ENCODE results near the gene FN3K. TPM values are rescaled to one million over a fixed set of nuclear protein-coding genes. Genes with fewer than 3 reads are reported as not detected.

Gene FN3K
- total RNA-seq, 1 donor from 2014 or later: 4.0 TPM

- intact Hi-C loops (cut with micrococcal nuclease): loop anchor here (10.0 kb wide), 1 partner anchor 76 kb away; no protein-coding TSS in a partner anchor
- Mint-ChIP-seq H3K27me3 (ENCODE audit: low read depth) (no peaks in the 10 kb centered on the region), H3K4me3 (ENCODE audit: low read depth) (no peak overlapping the region), H3K27ac (no peak overlapping the region), H3K9me3 (no peaks in the 10 kb centered on the region), H3K4me1 (ENCODE audit: low read depth) (no peaks in the 10 kb centered on the region), H3K36me3 (ENCODE audit: low read depth) (peaks cover 7% of the 10 kb centered on the region)
- no peak for DNase-seq (ENCODE audit: low spot score)
Observed at GRCh38 chr17:82788206-82789001, 53.0 kb downstream of the FN3K start.

GRCh38 chr17:82789051-82789592 lies 53.7 kb downstream of the FN3K start:
- no peak overlapping the region for H3K27ac Mint-ChIP-seq
- intact Hi-C loops (cut with micrococcal nuclease): loop anchor here (10.0 kb wide), 1 partner anchor 76 kb away; no protein-coding TSS in a partner anchor

GRCh38 chr17:82789806-82790205 lies 54.4 kb downstream of the FN3K start:
- H3K27ac Mint-ChIP-seq: no peak overlapping the region
- no peaks in the 10 kb centered on the region for H3K4me1 Mint-ChIP-seq (ENCODE audit: low read depth)
- H3K4me3 Mint-ChIP-seq (ENCODE audit: low read depth): no peak overlapping the region
- H3K27me3 Mint-ChIP-seq (ENCODE audit: low read depth): no peaks in the 10 kb centered on the region
- H3K36me3 Mint-ChIP-seq (ENCODE audit: low read depth): peaks cover 5% of the 10 kb centered on the region
- DNase-seq (ENCODE audit: low spot score): no peak
- intact Hi-C loops (cut with micrococcal nuclease): loop anchor here (10.0 kb wide), 1 partner anchor 75 kb away; no protein-coding TSS in a partner anchor
- H3K9me3 Mint-ChIP-seq: no peaks in the 10 kb centered on the region

More at GRCh38 chr17:82789051-82789592, 53.7 kb downstream of the FN3K start:
- Mint-ChIP-seq H3K4me3 (ENCODE audit: low read depth) (no peak overlapping the region), H3K4me1 (ENCODE audit: low read depth) (no peaks in the 10 kb centered on the region), H3K27me3 (ENCODE audit: low read depth) (no peaks in the 10 kb centered on the region), H3K9me3 (no peaks in the 10 kb centered on the region), H3K36me3 (ENCODE audit: low read depth) (peaks cover 5% of the 10 kb centered on the region)
- DNase-seq (ENCODE audit: low spot score): no peak

- Mint-ChIP-seq H3K36me3 (ENCODE audit: low read depth) (peaks cover 5% of the 10 kb centered on the region), H3K27me3 (ENCODE audit: low read depth) (no peaks in the 10 kb centered on the region), H3K9me3 (no peaks in the 10 kb centered on the region), H3K27ac (no peak overlapping the region), H3K4me3 (ENCODE audit: low read depth) (no peak overlapping the region), H3K4me1 (ENCODE audit: low read depth) (no peaks in the 10 kb centered on the region)
- DNase-seq (ENCODE audit: low spot score): no peak
- intact Hi-C loops (cut with micrococcal nuclease): no loop called here
Observed at GRCh38 chr17:82790391-82790790, 55.0 kb downstream of the FN3K start.

DNA sequence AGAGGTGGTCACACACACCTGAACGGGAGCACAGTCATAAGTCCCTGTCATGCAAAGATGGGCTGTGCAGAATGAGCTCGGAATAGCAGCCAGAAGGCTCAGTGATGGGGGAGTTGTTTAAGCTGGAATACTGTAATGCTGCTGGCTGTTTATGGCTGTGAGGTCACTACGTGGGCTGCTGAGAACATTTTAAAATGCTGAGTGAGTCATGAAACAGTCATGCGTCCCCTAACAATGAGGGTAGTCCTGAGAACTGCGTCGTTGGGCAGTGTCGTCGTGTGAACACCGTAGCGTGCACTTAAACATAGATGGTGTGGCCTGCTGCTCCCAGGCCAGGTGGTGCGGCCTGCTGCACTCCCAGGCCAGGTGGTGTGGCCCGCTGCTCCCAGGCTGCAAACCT lies 56.1 kb downstream of the FN3K start:
- Mint-ChIP-seq H3K36me3 (ENCODE audit: low read depth) (peaks cover 5% of the 10 kb centered on the region), H3K27ac (no peak overlapping the region), H3K9me3 (no peaks in the 10 kb centered on the region), H3K4me3 (ENCODE audit: low read depth) (no peak overlapping the region), H3K4me1 (ENCODE audit: low read depth) (no peaks in the 10 kb centered on the region), H3K27me3 (ENCODE audit: low read depth) (no peaks in the 10 kb centered on the region)
- intact Hi-C loops (cut with micrococcal nuclease): no loop called here
- DNase-seq (ENCODE audit: low spot score): no peak

DNA sequence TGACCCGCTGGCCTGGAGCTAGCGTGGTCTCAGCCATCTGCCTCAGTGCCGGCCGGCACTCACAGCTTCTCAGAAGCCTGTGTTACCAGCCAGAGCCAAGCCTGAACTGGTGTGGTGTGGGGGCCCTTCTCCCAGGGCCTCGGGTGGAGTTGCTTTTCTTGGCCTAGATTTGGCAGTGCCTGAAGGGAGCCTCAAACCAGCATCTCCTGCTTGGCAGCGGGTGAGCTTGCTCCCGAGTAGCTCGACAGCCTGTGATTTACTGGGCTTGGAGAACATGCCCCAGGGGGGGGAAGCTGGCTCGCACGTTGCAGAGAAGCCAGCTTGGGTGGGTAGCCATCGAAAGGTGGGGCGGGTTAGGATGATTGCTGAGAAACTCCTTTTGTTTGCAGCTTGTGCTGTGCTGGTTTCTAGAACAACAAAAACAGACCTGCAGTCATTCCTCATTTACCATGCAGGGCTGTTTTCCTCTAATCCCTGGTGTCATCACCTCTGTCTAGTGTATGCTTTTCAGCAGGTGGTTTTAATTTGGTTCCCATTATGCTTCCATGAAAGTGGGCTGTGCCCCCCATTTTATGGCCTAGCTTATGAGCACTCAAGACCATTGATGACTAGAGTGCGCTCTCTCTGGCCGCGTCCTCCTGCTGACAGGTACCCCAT lies 58.7 kb downstream of the FN3K start:
- intact Hi-C loops (cut with micrococcal nuclease): no loop called here
- Mint-ChIP-seq H3K27ac (no peak overlapping the region), H3K4me1 (ENCODE audit: low read depth) (no peaks in the 10 kb centered on the region), H3K27me3 (ENCODE audit: low read depth) (no peaks in the 10 kb centered on the region), H3K9me3 (no peaks in the 10 kb centered on the region), H3K4me3 (ENCODE audit: low read depth) (no peak overlapping the region), H3K36me3 (ENCODE audit: low read depth) (peaks cover 15% of the 10 kb centered on the region)
- DNase-seq (ENCODE audit: low spot score): no peak

DNA sequence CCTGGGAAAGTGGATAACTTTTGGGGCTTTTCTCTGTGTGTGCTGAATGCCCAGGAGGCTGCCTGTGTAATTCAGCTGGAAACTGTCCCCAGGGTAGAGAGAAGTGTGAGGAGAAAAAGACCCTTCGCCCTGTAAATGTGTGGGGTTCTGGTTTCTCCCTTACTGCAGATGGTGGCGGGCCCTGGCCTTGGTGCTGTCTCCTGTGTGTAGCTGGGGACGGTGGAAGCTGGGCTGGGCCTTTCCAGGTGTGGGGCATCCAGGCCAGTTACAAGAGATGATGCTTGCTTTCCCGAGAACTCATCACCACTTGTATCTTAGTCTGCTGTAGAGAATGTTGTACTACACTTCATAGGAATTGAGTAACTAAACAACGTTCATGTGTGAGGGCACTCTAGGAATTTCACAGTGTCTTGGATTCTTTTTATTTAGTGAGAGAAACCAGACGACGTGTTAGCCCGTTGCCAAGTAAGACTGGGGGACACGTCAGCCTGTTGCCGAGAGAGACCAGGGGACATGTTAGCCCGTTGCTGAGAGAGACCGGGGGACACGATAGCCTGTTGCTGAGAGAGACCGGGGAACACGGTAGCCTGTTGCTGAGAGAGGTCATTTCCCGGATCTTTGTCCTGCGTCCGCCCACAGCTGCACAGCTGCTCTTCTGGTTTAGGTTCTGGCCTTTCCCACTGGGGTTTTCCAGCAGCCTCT lies 59.5 kb downstream of the FN3K start:
- no peak overlapping the region for H3K27ac Mint-ChIP-seq
- H3K27me3 Mint-ChIP-seq (ENCODE audit: low read depth): no peaks in the 10 kb centered on the region
- peaks cover 13% of the 10 kb centered on the region for H3K36me3 Mint-ChIP-seq (ENCODE audit: low read depth)
- H3K4me1 Mint-ChIP-seq (ENCODE audit: low read depth): no peaks in the 10 kb centered on the region
- no peak overlapping the region for H3K4me3 Mint-ChIP-seq (ENCODE audit: low read depth)
- intact Hi-C loops (cut with micrococcal nuclease): no loop called here
- DNase-seq (ENCODE audit: low spot score): no peak
- no peaks in the 10 kb centered on the region for H3K9me3 Mint-ChIP-seq

- no peak for DNase-seq (ENCODE audit: low spot score)
- no peak overlapping the region for H3K4me3 Mint-ChIP-seq (ENCODE audit: low read depth)
- H3K27ac Mint-ChIP-seq: no peak overlapping the region
- H3K36me3 Mint-ChIP-seq (ENCODE audit: low read depth): peaks cover 18% of the 10 kb centered on the region
- no peaks in the 10 kb centered on the region for H3K4me1 Mint-ChIP-seq (ENCODE audit: low read depth)
- no peaks in the 10 kb centered on the region for H3K9me3 Mint-ChIP-seq
- intact Hi-C loops (cut with micrococcal nuclease): no loop called here
- H3K27me3 Mint-ChIP-seq (ENCODE audit: low read depth): no peaks in the 10 kb centered on the region
Observed at GRCh38 chr17:82795615-82796014, 60.2 kb downstream of the FN3K start.

- Mint-ChIP-seq H3K4me3 (ENCODE audit: low read depth) (no peak overlapping the region), H3K27ac (no peak overlapping the region), H3K4me1 (ENCODE audit: low read depth) (peaks cover under 1% of the 10 kb centered on the region)
Observed at GRCh38 chr17:82797061-82797460, 61.6 kb downstream of the FN3K start.

GRCh38 chr17:82798752-82799151 lies 63.3 kb downstream of the FN3K start:
- peaks cover 28% of the 10 kb centered on the region for H3K36me3 Mint-ChIP-seq (ENCODE audit: low read depth)
- H3K27ac Mint-ChIP-seq: no peak overlapping the region
- DNase-seq (ENCODE audit: low spot score): no peak
- peaks cover 4% of the 10 kb centered on the region for H3K4me1 Mint-ChIP-seq (ENCODE audit: low read depth)
- intact Hi-C loops (cut with micrococcal nuclease): no loop called here
- no peaks in the 10 kb centered on the region for H3K27me3 Mint-ChIP-seq (ENCODE audit: low read depth)
- no peaks in the 10 kb centered on the region for H3K9me3 Mint-ChIP-seq
- no peak overlapping the region for H3K4me3 Mint-ChIP-seq (ENCODE audit: low read depth)

More at GRCh38 chr17:82797061-82797460, 61.6 kb downstream of the FN3K start:
- intact Hi-C loops (cut with micrococcal nuclease): no loop called here
- Mint-ChIP-seq H3K27me3 (ENCODE audit: low read depth) (no peaks in the 10 kb centered on the region), H3K36me3 (ENCODE audit: low read depth) (peaks cover 28% of the 10 kb centered on the region), H3K9me3 (no peaks in the 10 kb centered on the region)
- DNase-seq (ENCODE audit: low spot score): no peak

DNA sequence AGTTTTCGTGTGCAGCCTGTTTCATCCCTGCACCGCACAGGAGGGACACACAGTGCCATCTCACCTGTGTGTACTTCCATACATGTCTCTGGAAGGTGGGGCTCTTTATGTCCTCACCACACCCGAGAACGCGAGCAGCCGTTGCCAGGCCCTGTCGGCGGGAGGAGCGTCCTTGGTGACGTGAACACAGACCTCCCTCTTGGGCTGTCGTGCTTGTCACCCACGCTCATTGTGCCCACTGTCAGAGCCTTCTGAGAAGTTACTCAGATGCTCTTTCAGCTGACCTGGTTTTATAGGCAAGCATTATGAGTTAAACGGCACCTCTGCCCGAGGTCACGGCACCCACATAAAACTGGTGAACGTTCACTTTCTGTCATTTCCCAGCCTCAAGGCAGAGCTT lies 64.2 kb downstream of the FN3K start:
- peaks cover 4% of the 10 kb centered on the region for H3K4me1 Mint-ChIP-seq (ENCODE audit: low read depth)
- H3K9me3 Mint-ChIP-seq: no peaks in the 10 kb centered on the region
- DNase-seq (ENCODE audit: low spot score): no peak
- no peak overlapping the region for H3K27ac Mint-ChIP-seq
- peaks cover 28% of the 10 kb centered on the region for H3K36me3 Mint-ChIP-seq (ENCODE audit: low read depth)
- no peak overlapping the region for H3K4me3 Mint-ChIP-seq (ENCODE audit: low read depth)
- intact Hi-C loops (cut with micrococcal nuclease): no loop called here
- no peaks in the 10 kb centered on the region for H3K27me3 Mint-ChIP-seq (ENCODE audit: low read depth)
